HG02884 (cell line): ENCODE measurements around the gene CTR9.

Experiments used
- ATAC-seq: cut with Tn5 transposase; IDR thresholded peaks from one replicate; pipeline ENCODE4 v1.9.1; 2021; ENCODE audit warnings: mild to moderate bottlenecking, moderate library complexity; ENCODE audit not compliant: unreplicated experiment

CTR9 gene

GRCh38 chr11:10750838-10751580 lies at the start of gene CTR9:
Gene CTR9, plus strand, starts transcription at chr11:10751246. Its CDS starts 167 bp downstream, at chr11:10751413.
- ATAC-seq, result peak; percentile 93

GRCh38 chr11:10701982-10702381 lies 49.1 kb upstream of the CTR9 start:
- no peak for ATAC-seq

- no peak for ATAC-seq
These were observed 42.9 kb upstream of the CTR9 start for GRCh38 chr11:10708131-10708530.

GRCh38 chr11:10709299-10710086 lies 41.6 kb upstream of the CTR9 start:
- no peak for ATAC-seq

GRCh38 chr11:10715571-10715970 lies 35.5 kb upstream of the CTR9 start:
- no peak for ATAC-seq

- no peak for ATAC-seq
These were observed 34.9 kb upstream of the CTR9 start for GRCh38 chr11:10716122-10716521.

GRCh38 chr11:10716543-10717259 lies 34.3 kb upstream of the CTR9 start:
- no peak for ATAC-seq

GRCh38 chr11:10719616-10720015 lies 31.4 kb upstream of the CTR9 start:
- no peak for ATAC-seq

GRCh38 chr11:10720881-10721376 lies 30.1 kb upstream of the CTR9 start:
- no peak for ATAC-seq

GRCh38 chr11:10722307-10722706 lies 28.7 kb upstream of the CTR9 start:
- no peak for ATAC-seq

- no peak for ATAC-seq
These were observed 25.7 kb upstream of the CTR9 start for GRCh38 chr11:10725114-10725906.

GRCh38 chr11:10725907-10726253 lies 25.2 kb upstream of the CTR9 start:
- ATAC-seq, result no peak

- ATAC-seq, result no peak
These were observed 23.7 kb upstream of the CTR9 start for GRCh38 chr11:10727146-10727851.

GRCh38 chr11:10728154-10728553 lies 22.9 kb upstream of the CTR9 start:
- no peak for ATAC-seq

- no peak for ATAC-seq
These were observed 22.1 kb upstream of the CTR9 start for GRCh38 chr11:10728789-10729472.

- ATAC-seq, result no peak
These were observed 20.9 kb upstream of the CTR9 start for GRCh38 chr11:10730151-10730550.

- ATAC-seq, result no peak
These were observed 19.9 kb upstream of the CTR9 start for GRCh38 chr11:10731064-10731680.

- ATAC-seq, result peak; percentile 98
These were observed 15.3 kb upstream of the CTR9 start for GRCh38 chr11:10735481-10736475.
